B cell (primary cell): Measurements from ENCODE around the gene WNK1.

Experiments used
- CTCF ChIP-seq: fragments of 200-600 bp; IDR thresholded peaks from one replicate; pipeline ENCODE4 v1.8.0; 2022; ENCODE audit warnings: antibody characterized with exemption, mild to moderate bottlenecking
- EZH2 ChIP-seq: IDR thresholded peaks from 2 replicates; pipeline ENCODE4 v1.6.1; 2012; ENCODE audit warnings: borderline replicate concordance, low read depth, mild to moderate bottlenecking, moderate library complexity, low read length; ENCODE audit not compliant: insufficient read depth, poor library complexity, severe bottlenecking

GRCh38 chr12:750366-751191, 1.8 kb upstream of the WNK1 start:
- TF ChIP-seq CTCF (no peak), EZH2 (no peak)
